ENCODE measurements around the gene FRYL. TPM values are rescaled to one million over a fixed set of nuclear protein-coding genes. Genes with fewer than 3 reads are reported as not detected.

FRYL gene
- total RNA-seq, 2 donors from 2014 or later, result 29.7 to 47.0 TPM

DNA sequence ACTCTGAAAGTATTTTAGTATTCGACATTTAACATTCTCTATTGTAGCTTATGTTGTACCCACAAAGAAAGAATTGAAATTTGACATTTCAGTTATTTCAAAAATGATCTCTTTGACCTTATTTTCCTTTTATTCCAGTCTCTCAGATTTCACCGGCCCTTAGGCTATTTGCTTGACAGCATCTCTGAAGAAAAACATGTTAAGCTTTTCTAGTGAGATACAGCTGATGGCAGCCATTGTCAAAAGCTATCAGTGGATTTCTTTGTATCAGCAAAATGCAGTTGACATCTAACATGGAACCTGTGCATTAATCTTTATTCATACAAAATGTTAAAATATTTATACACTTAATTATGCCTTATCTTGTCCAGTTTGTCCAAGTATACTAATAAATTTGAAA is 273.4 kb downstream of the FRYL start:
- ATAC-seq (no peak), DNase-seq (no peak)
- 85 to 91% methylated on average over 2 of the region's 2 CpGs for WGBS, 2 donors
- TF ChIP-seq, protein P1, sequence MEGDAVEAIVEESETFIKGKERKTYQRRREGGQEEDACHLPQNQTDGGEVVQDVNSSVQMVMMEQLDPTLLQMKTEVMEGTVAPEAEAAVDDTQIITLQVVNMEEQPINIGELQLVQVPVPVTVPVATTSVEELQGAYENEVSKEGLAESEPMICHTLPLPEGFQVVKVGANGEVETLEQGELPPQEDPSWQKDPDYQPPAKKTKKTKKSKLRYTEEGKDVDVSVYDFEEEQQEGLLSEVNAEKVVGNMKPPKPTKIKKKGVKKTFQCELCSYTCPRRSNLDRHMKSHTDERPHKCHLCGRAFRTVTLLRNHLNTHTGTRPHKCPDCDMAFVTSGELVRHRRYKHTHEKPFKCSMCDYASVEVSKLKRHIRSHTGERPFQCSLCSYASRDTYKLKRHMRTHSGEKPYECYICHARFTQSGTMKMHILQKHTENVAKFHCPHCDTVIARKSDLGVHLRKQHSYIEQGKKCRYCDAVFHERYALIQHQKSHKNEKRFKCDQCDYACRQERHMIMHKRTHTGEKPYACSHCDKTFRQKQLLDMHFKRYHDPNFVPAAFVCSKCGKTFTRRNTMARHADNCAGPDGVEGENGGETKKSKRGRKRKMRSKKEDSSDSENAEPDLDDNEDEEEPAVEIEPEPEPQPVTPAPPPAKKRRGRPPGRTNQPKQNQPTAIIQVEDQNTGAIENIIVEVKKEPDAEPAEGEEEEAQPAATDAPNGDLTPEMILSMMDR (IDR thresholded peaks at IDR 0.05), result no peak
- TF ChIP-seq POLR2A (IDR thresholded peaks at IDR 0.05), result no peak
- H3K36me3 ChIP-seq (replicated peaks in 1 of 2; ENCODE audit: insufficient read depth in 1 of 2, low read depth in 2 of 2), result peaks cover 3 to 20% of the 10 kb centered on the region in 2 donors
- no peaks in the 10 kb centered on the region for H3K9me3 ChIP-seq
- intact Hi-C loops (cut with DNase I), result no loop called here
- no peak overlapping the region for H3K4me3 ChIP-seq
- H3K27ac ChIP-seq, result no peak overlapping the region
- no peaks in the 10 kb centered on the region for H3K27me3 ChIP-seq
- no peaks in the 10 kb centered on the region for H3K4me1 ChIP-seq

DNA sequence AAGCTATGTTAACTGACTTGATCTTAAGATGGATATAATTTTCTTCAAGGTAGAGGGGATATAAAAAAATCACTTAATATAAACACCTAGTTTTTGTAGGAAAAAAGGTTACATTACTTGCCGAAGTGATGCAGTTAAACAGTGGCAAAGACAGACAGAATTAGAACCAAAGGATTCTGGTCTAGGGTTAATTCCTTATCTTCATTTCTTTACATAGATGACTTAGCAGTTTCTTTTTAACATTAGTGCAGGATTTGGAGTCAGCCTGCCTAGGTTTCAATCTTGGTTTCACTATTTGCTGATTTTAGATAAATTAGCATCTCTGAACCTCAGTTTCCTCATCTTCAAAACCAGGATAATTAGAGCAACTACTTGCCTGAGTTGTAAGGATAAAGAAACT is 275.7 kb downstream of the FRYL start:
- peaks cover 0 to 10% of the 10 kb centered on the region in 2 donors for H3K36me3 ChIP-seq (replicated peaks in 1 of 2; ENCODE audit: insufficient read depth in 1 of 2, low read depth in 2 of 2)

DNA sequence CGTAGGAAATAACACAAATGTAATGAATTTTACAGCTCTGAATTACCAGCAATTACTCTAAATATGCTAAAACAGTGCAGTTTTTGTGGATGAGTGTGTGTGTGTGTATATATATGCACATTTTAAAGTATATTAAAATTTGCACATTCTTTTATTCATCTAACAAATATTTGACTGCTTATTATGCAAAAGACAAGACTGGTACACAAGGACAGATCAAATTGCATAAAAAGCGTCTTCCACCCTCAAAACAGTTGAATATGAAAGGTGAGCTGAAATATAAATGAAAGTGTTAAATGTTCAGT is 276.1 kb downstream of the FRYL start:
- peaks cover 0 to 14% of the 10 kb centered on the region in 2 donors for H3K36me3 ChIP-seq (replicated peaks in 1 of 2; ENCODE audit: insufficient read depth in 1 of 2, low read depth in 2 of 2)
- H3K4me1 ChIP-seq, result no peaks in the 10 kb centered on the region
- H3K4me3 ChIP-seq, result no peak overlapping the region
- ATAC-seq (no peak), DNase-seq (no peak)
- H3K27me3 ChIP-seq, result no peaks in the 10 kb centered on the region
- TF ChIP-seq, protein P1 (IDR thresholded peaks at IDR 0.05), result no peak
- no peak for TF ChIP-seq POLR2A (IDR thresholded peaks at IDR 0.05)
- 90 to 92% methylated on average over 2 of the region's 2 CpGs for WGBS, 2 donors
- intact Hi-C loops (cut with DNase I), result no loop called here
- H3K9me3 ChIP-seq, result no peaks in the 10 kb centered on the region
- H3K27ac ChIP-seq, result no peak overlapping the region

More for the DNA sequence above, 275.7 kb downstream of the FRYL start:
- no peak overlapping the region for H3K4me3 ChIP-seq
- ATAC-seq (no peak), DNase-seq (no peak)
- H3K9me3 ChIP-seq, result no peaks in the 10 kb centered on the region
- intact Hi-C loops (cut with DNase I), result no loop called here
- no peaks in the 10 kb centered on the region for H3K27me3 ChIP-seq
- no peak overlapping the region for H3K27ac ChIP-seq
- H3K4me1 ChIP-seq, result no peaks in the 10 kb centered on the region
- WGBS, 2 donors, result 52 to 86% methylated on average over 1 of the region's 1 CpG
- TF ChIP-seq, protein P1 (IDR thresholded peaks at IDR 0.05), result no peak
- TF ChIP-seq POLR2A (IDR thresholded peaks at IDR 0.05), result no peak

DNA sequence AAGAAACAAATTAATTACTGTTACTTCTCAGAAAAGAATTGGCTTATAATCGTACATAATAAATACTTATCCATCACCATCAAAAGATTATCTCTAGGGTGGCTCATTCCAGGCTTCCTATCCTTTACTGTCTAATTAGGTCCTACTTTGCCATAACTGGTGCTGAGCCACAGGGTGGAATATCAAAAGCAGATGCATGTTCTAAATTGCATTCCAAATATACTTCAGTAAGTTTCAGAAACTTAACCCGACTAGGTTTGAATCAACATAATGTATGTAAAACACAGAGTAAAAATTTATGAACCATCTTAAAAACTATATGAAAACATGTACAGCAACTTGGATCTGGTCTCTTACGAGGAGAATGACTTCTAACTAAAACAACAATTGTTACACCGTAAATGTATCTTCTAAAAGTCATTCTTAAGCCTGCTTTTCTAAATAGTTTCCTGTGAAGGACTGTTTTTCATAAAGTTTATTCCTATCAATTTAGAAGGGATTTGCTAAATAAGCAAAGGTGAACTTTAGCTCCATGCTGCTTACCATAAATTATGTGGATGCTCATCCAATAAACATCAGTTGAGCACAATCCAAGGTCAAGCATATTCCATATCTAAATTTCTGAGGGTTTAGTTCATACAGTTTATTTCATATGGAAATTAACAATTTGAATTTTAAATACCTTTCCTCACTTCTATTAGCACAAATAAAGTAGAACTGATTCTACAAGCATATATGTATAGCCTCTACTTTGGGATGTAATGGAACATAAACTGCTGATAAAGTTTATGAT is 276.6 kb downstream of the FRYL start:
- TF ChIP-seq, protein P1 (IDR thresholded peaks at IDR 0.05), result no peak
- no peak for TF ChIP-seq POLR2A (IDR thresholded peaks at IDR 0.05)
- 64% methylated on average over 4 of the region's 4 CpGs for WGBS, 2 donors
- H3K9me3 ChIP-seq, result no peaks in the 10 kb centered on the region
- no peak for ATAC-seq
- DNase-seq, result no peak
- no peaks in the 10 kb centered on the region for H3K27me3 ChIP-seq
- intact Hi-C loops (cut with DNase I), result no loop called here
- H3K27ac ChIP-seq, result no peak overlapping the region
- no peaks in the 10 kb centered on the region for H3K4me1 ChIP-seq
- H3K36me3 ChIP-seq (replicated peaks in 1 of 2; ENCODE audit: insufficient read depth in 1 of 2, low read depth in 2 of 2), result peaks cover 0 to 15% of the 10 kb centered on the region in 2 donors
- H3K4me3 ChIP-seq, result no peak overlapping the region

DNA sequence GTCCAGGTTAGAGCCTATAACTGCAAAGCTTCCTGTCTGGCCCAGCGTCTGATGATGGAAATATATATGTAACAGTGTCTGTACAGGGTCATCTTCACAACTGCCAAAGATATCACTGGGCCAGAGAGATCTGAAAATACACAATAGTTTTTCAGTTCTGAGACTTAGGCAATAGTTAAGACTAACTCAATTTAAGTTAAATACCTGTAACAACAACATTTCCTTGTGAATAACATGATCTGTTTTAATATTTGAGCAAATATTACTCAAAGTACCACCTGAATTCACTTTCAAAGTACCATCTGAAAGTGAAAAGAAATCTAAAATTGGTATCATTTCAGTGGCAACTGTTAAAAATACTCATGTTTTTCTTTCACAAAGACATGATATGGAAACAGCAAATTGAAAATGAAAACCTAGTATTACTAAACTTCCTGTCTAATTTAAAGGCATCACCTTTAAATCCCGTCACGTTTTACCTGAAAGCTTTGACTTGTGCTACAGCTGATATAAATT is 280.5 kb downstream of the FRYL start:
- DNase-seq, result no peak
- no peak overlapping the region for H3K27ac ChIP-seq
- H3K4me3 ChIP-seq, result no peak overlapping the region
- peaks cover 0 to 6% of the 10 kb centered on the region in 2 donors for H3K36me3 ChIP-seq (replicated peaks in 1 of 2; ENCODE audit: insufficient read depth in 1 of 2, low read depth in 2 of 2)
- ATAC-seq, result no peak
- TF ChIP-seq, protein P1 (IDR thresholded peaks at IDR 0.05), result no peak
- TF ChIP-seq POLR2A (IDR thresholded peaks at IDR 0.05), result no peak
- no peaks in the 10 kb centered on the region for H3K9me3 ChIP-seq
- no peaks in the 10 kb centered on the region for H3K4me1 ChIP-seq
- WGBS, 2 donors, result 91 to 92% methylated on average over 3 of the region's 3 CpGs
- intact Hi-C loops (cut with DNase I), result no loop called here
- H3K27me3 ChIP-seq, result no peaks in the 10 kb centered on the region
